NOMO-1 treated with DMSO at 0.1 percent for 48 hours (cell line): ENCODE data around the gene MESD.

ENCODE experiments used
- DNase-seq: peaks from one replicate; lab custom pipeline; 2025; ENCODE audit not compliant: unreplicated experiment; lab: John Stamatoyannopoulos, UW

MESD gene

DNA sequence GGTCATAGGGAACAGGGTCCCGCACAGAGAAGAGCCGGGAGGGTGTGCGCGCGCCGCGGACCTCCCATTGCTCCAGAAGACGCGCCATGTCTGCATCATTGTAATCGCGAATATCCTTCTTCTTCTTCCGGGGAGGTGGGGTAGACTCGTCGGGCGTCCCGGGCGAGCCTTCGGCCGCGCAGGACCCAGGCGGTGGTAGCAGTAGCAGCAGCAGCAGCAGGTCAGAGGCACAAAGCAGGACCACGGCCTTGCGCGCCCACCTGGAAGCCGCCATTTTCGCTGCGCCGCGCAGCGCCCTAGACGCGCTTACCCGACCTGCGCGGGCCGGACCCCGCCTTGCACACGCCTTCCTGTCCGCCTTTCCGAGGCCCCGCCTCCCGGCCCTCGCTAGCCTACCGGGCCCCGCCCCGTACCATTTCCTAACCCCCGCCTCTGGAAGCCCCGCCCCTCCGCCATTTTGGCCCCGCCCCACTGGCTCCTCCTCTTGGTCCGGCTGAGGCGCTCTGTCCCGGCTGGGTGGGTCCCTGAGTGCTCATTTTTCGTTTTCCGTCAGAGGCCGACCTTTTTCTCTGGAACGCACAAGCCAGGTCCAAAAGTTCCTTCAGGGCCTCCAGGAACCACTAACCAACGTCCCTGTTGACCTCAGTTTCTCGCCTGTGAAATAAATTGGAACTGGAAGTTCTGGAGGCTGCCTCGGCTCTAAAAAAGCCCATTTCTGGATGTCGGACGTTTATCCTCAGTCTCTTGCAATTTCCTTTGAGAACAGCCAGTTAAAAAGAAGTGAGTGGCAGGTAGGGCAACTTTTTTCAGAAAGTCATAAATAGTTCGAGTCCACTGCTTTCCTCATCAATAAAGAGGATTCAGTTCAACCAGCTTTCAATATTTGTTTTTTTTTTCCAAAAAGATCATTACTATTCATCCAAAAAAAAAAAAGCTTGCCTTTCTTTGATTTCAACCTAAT, at the start of gene MESD:
Gene MESD (minus strand): TSS at position 302 of the 961 bp plus-strand sequence. CDS start 28 bp downstream, at position 274.
- peak; percentile 93 for DNase-seq

GRCh38 chr15:81038975-81039607, 49.5 kb upstream of the MESD start:
- no peak for DNase-seq

GRCh38 chr15:81037952-81038743, 48.5 kb upstream of the MESD start:
- no peak for DNase-seq

DNA sequence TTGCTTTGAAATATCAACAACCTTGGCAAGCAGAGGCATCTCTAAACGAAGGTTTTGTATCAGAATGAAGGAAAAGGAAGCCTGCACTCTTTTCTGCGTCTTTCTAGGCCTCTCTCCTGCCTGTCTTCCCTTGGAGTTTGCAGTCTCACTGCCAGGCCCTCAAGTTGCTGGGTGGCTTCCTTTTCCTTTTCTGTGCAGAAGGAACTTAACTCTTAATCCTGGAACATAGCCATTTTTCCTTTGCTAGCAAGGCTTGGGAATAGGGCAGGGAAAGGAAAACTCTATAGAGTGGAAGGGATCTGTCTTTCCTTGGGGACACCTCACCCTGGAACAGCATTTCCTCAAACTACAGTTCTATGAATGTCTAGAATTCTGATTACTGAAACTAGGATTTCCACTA, 43.9 kb upstream of the MESD start:
- DNase-seq: no peak

DNA sequence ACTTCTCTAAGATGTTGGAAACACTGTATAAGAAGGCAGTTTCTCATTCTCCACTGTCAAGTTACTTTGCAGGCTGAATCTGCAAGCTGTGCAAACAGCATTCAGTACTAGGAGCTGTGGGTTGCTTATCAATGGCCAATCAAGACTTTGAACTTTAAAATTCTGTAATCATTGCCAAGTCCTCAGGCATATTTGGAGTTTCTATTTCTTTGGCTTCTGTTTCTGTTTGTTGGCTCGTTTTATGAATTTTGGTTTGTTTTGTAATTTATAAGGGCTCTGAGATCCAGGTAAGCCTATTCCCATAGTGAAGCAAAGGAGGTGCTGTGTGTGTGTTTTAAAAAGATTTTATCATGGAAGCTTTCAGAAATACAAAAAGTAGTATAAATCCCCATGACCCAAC, 43.2 kb upstream of the MESD start:
- no peak for DNase-seq

DNA sequence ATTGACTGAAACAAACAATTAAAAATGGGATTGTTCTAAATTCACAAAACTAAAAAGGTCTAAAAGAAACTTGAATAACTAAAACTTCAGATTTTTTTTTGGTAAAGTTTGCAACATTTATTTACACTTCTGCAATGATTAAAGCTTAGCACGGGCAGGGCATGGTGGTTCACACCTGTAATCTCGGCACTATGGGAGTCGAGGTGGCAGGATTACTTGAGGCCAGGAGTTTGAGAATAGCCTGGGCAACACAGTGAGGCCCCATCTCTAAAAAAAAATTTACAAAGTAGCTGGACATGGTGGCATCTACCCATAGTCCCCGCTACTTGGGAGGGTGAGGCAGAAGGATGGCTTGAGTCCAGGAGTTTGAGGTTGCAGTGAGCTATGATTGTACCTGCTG, 42.7 kb upstream of the MESD start:
- no peak for DNase-seq

- no peak for DNase-seq
Observed at GRCh38 chr15:81031203-81031602, 41.6 kb upstream of the MESD start.

- no peak for DNase-seq
Observed at GRCh38 chr15:81030301-81030750, 40.7 kb upstream of the MESD start.

- DNase-seq: peak; percentile 32
Observed at GRCh38 chr15:81029414-81030300, 40.0 kb upstream of the MESD start.

- DNase-seq: no peak
Observed at GRCh38 chr15:81026836-81027599, 37.4 kb upstream of the MESD start.

DNA sequence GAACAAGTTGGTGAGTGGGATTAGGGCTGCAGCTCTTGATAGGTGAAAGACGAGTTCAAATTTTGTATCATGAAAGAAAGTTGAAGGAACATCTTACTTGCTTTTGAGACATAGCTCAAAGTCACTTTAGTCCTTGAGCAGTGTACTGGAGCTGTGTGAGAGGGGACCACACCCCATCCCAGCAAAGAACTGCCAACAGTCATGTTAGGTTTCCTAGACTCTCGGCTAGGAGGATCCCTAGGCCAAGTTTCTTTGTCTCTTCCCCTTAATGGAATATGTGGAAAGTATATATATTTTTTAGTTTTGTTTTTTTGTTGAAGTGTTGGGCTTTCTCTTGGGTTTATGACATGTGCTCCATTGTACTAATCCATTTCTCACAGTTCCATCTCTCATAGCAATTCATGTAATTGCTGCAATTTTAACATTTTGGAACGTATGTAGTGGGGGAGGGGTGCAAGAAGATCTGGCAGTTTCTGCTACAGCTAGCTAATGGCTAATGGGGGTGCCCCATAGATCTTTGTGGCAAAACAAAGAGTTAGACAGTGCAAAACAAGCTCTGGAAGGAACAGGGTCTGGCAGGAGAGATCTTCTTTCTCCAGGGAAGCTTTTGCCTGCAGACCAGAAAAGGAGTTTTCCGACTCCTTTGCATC, 36.2 kb upstream of the MESD start:
- DNase-seq: no peak

- no peak for DNase-seq
Observed at GRCh38 chr15:81024936-81025335, 35.3 kb upstream of the MESD start.

DNA sequence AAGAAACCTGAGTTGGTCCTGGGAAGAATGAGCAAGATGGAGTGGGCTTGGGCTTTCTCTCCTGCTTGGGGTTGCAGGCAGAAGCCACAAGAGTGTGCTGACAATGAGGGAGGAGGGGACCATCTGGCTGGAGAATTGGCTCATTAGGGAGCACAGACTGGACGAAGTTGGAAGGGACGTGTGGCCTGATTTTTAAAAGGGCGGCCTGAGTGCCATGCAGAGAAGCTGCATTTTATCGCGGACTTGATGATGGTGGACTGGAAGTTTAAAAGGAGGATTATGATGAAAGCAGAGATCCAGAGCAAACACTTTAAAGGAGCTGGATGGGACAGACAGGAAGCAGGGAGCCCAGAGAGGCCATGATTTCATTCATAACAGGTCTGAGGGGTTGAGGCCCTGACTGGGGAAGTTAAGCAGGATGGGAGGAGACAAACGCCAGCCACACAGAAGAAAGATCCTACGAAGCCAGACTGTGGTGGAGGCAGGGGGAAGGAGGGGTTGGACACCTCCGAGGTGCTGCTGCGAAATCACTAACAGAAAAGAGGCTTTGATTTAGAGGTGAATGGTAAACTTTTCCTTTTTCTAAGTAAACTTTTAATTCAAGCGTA, 34.8 kb upstream of the MESD start:
- peak; percentile 52 for DNase-seq

DNA sequence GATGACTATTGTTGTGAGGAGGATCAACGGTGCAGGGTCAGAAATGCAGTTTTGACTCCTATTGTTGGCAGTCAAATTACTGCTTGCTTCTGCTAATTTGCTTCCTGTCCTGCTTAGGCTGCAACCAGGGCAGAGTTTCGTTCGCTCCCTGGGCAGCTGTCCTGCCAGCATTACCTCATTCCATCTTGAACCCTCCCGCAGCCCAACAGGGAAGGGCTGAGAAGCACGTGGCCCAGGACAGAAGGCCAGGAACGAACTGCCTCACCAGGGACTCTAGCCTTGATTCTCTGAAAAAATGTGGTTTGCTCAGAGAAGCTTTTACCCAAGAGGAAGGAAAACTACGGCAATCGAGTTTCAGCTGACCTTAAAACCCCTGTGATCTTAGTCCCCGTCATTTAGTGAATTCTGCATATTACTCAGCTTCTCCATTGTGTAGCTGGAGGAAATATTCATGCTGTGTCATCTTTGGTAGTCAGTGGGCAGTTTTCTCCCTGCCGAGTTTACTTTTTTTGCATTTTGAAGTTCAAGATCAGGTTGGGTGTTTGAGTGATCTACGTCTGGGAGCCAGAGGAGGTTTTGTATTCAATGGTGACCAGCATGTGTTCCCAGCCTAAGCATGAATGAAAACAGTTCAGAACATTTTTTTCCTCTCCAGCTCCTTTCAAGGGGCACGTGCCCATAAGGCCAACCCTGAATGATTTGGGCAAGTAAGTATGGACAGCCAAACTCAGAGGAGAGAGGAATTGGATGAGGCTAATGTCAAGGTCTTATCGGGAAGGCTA, 34.1 kb upstream of the MESD start:
- peak; percentile 93 for DNase-seq

- no peak for DNase-seq
Observed at GRCh38 chr15:81021321-81021720, 31.7 kb upstream of the MESD start.

GRCh38 chr15:81018197-81018596, 28.6 kb upstream of the MESD start:
- no peak for DNase-seq

DNA sequence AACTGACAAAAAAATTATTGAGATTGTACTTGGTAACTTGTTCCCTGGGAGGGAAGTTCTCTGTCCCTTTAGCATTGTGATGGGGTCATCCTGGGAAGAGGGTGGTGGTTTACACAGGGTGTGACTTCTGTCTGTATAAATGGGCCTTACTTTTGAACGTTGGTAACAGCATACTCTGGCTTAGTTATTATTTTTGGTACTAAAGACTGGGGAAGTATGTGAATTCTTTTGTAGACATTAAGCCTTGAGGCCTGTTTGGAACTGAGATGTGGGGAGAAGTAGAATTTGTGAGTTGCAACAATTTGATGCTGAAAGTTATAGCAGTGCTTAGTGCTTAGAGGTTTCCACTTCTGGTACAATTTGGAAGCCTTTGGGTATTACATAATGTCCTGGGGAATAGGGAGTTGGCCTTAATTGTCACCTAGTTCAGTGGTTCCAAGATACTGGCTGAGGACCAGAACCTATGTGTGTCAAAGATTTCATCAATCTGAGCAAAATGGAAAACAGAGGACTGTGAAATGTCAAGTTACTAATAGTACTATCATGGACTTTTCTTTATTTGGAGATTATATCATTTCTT, 27.0 kb upstream of the MESD start:
- no peak for DNase-seq
